GM19023 (cell line): Measurements from ENCODE around the gene RHBDL3.
"Not testable (repeated sequence)": the region's sequence is repeated elsewhere in the genome, so short reads cannot be mapped to it uniquely, and the experiment has no call there.

Experiments
- ATAC-seq: cut with Tn5 transposase; IDR thresholded peaks from one replicate; pipeline ENCODE4 v1.9.1; 2021; ENCODE audit warnings: mild to moderate bottlenecking, moderate library complexity; ENCODE audit not compliant: unreplicated experiment

The RHBDL3 gene

GRCh38 chr17:32323046-32323445, 57.4 kb downstream of the RHBDL3 start:
- no peak for ATAC-seq

- ATAC-seq = no peak
Observed at GRCh38 chr17:32323811-32324491, 58.3 kb downstream of the RHBDL3 start.

- ATAC-seq = no peak
Observed at GRCh38 chr17:32327911-32328310, 62.3 kb downstream of the RHBDL3 start.

- no peak for ATAC-seq
Observed at GRCh38 chr17:32330147-32330546, 64.5 kb downstream of the RHBDL3 start.

- ATAC-seq = no peak
Observed at GRCh38 chr17:32331243-32332040, 65.8 kb downstream of the RHBDL3 start.

- no peak for ATAC-seq
Observed at GRCh38 chr17:32333187-32333586, 67.6 kb downstream of the RHBDL3 start.

GRCh38 chr17:32335046-32335445, 69.4 kb downstream of the RHBDL3 start:
- no peak for ATAC-seq

- ATAC-seq = no peak
Observed at GRCh38 chr17:32335687-32336086, 70.1 kb downstream of the RHBDL3 start.

- ATAC-seq = no peak
Observed at GRCh38 chr17:32341141-32341856, 75.7 kb downstream of the RHBDL3 start.

GRCh38 chr17:32341857-32342602, 76.4 kb downstream of the RHBDL3 start, which contains the start of gene C17orf75:
TSS of gene C17orf75 (minus strand) at chr17:32342173. CDS start at chr17:32342139, 34 bp downstream.
- ATAC-seq = peak; percentile 82

GRCh38 chr17:32342603-32343325, 77.1 kb downstream of the RHBDL3 start:
- ATAC-seq = no peak

- no peak for ATAC-seq
Observed at GRCh38 chr17:32345951-32346600, 80.4 kb downstream of the RHBDL3 start.

GRCh38 chr17:32348483-32348800, 82.8 kb downstream of the RHBDL3 start:
- ATAC-seq = no peak

GRCh38 chr17:32349503-32349853, 83.8 kb downstream of the RHBDL3 start:
- peak; percentile 4 for ATAC-seq

GRCh38 chr17:32349854-32350665, 84.4 kb downstream of the RHBDL3 start, which contains the start of gene ZNF207:
TSS of gene ZNF207 (plus strand) at chr17:32350157. CDS start at chr17:32350286, 129 bp downstream.
- peak; percentile 87 for ATAC-seq

GRCh38 chr17:32350666-32351418, 85.2 kb downstream of the RHBDL3 start:
- ATAC-seq = peak; percentile 16

GRCh38 chr17:32352734-32353133, 87.1 kb downstream of the RHBDL3 start:
- ATAC-seq = not testable (repeated sequence)
